PFSK-1 (cell line): ENCODE results near the gene MAPK8.

Experiments used
- FOXP2 ChIP-seq: optimal IDR thresholded peaks from 2 replicates; pipeline ENCODE3; 2011; ENCODE audit warnings: borderline replicate concordance, control low read depth, inconsistent platforms; ENCODE audit not compliant: insufficient read depth; ENCODE audit errors: extremely low read length, extremely low read depth
- POLR2AphosphoS5 ChIP-seq: IDR thresholded peaks from 2 replicates; pipeline ENCODE4 v1.6.1; 2012; ENCODE audit warnings: low read depth, mild to moderate bottlenecking, control low read depth, low read length, moderate library complexity
- REST ChIP-seq, 2 experiments: IDR thresholded peaks; 2 replicates each; pipeline versions ENCODE4 v1.6.1 to v1.8.0; 2011 to 2012; ENCODE audit warnings: low read depth in 2 of 2, low read length in 2 of 2, control low read depth in 1 of 2, inconsistent platforms in 1 of 2, mild to moderate bottlenecking in 1 of 2, moderate library complexity in 1 of 2; ENCODE audit not compliant: insufficient read depth in 1 of 2
- SIN3A ChIP-seq: IDR thresholded peaks from 2 replicates; pipeline ENCODE4 v1.6.1; 2012; ENCODE audit warnings: mild to moderate bottlenecking, low read length, moderate library complexity, borderline replicate concordance; ENCODE audit not compliant: insufficient read depth
- TAF1 ChIP-seq: IDR thresholded peaks from 2 replicates; pipeline ENCODE4 v1.6.1; 2012; ENCODE audit warnings: low read length, control low read depth, borderline replicate concordance; ENCODE audit not compliant: insufficient read depth

The MAPK8 gene

GRCh38 chr10:48289501-48290238 lies 16.8 kb upstream of the MAPK8 start:
- TF ChIP-seq FOXP2: no peak
- TF ChIP-seq TAF1: no peak
- TF ChIP-seq SIN3A: no peak
- no peak for TF ChIP-seq REST (IDR thresholded peaks at IDR 0.05; ENCODE audit: insufficient read depth in 1 of 2, low read depth in 2 of 2, low read length in 2 of 2)
- TF ChIP-seq POLR2AphosphoS5: no peak

GRCh38 chr10:48290286-48290685 lies 16.2 kb upstream of the MAPK8 start:
- TF ChIP-seq POLR2AphosphoS5: no peak
- no peak for TF ChIP-seq TAF1
- TF ChIP-seq FOXP2: no peak
- no peak for TF ChIP-seq REST (IDR thresholded peaks at IDR 0.05; ENCODE audit: insufficient read depth in 1 of 2, low read depth in 2 of 2, low read length in 2 of 2)
- no peak for TF ChIP-seq SIN3A

DNA sequence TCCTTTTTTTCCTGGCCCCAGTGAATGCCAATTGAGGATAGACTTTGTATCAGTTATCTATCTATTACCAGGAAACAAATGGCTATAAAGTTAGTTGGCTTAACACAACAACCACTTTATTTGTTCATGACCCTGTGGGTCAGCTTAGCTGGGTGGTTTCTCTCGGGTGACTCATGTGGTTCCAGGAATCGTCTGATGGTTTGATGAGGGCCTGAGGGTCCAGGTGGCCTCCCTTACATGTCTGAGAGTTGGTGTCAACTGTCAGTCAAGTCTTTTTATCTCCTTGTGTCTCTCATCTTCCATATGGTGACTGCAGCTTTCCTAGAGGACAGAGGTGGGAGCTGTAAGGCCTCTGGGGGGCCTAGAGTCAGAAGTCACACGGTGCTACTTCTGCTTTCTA lies 15.3 kb upstream of the MAPK8 start:
- no peak for TF ChIP-seq SIN3A
- no peak for TF ChIP-seq REST (IDR thresholded peaks at IDR 0.05; ENCODE audit: insufficient read depth in 1 of 2, low read depth in 2 of 2, low read length in 2 of 2)
- no peak for TF ChIP-seq POLR2AphosphoS5
- no peak for TF ChIP-seq FOXP2
- TF ChIP-seq TAF1: no peak

GRCh38 chr10:48292616-48293015 lies 13.9 kb upstream of the MAPK8 start:
- TF ChIP-seq REST (IDR thresholded peaks at IDR 0.05; ENCODE audit: insufficient read depth in 1 of 2, low read depth in 2 of 2, low read length in 2 of 2): no peak
- no peak for TF ChIP-seq TAF1
- no peak for TF ChIP-seq SIN3A

GRCh38 chr10:48294431-48294830 lies 12.0 kb upstream of the MAPK8 start:
- no peak for TF ChIP-seq POLR2AphosphoS5
- TF ChIP-seq TAF1: no peak
- no peak for TF ChIP-seq FOXP2
- no peak for TF ChIP-seq SIN3A
- TF ChIP-seq REST (IDR thresholded peaks at IDR 0.05; ENCODE audit: insufficient read depth in 1 of 2, low read depth in 2 of 2, low read length in 2 of 2): no peak
